ENCODE results near the gene SWAP70. TPM values are rescaled to one million over a fixed set of nuclear protein-coding genes. Genes with fewer than 3 reads are reported as not detected.
A peak's percentile ranks its signal among the peaks of the same experiment; 100 is the strongest.

SWAP70 gene
- total and polyA plus RNA-seq, 2 of the 8 experiments (the other 6 are each of a cell fraction or from before 2014, with no cell fraction given) = 14.8 to 37.5 TPM

DNA sequence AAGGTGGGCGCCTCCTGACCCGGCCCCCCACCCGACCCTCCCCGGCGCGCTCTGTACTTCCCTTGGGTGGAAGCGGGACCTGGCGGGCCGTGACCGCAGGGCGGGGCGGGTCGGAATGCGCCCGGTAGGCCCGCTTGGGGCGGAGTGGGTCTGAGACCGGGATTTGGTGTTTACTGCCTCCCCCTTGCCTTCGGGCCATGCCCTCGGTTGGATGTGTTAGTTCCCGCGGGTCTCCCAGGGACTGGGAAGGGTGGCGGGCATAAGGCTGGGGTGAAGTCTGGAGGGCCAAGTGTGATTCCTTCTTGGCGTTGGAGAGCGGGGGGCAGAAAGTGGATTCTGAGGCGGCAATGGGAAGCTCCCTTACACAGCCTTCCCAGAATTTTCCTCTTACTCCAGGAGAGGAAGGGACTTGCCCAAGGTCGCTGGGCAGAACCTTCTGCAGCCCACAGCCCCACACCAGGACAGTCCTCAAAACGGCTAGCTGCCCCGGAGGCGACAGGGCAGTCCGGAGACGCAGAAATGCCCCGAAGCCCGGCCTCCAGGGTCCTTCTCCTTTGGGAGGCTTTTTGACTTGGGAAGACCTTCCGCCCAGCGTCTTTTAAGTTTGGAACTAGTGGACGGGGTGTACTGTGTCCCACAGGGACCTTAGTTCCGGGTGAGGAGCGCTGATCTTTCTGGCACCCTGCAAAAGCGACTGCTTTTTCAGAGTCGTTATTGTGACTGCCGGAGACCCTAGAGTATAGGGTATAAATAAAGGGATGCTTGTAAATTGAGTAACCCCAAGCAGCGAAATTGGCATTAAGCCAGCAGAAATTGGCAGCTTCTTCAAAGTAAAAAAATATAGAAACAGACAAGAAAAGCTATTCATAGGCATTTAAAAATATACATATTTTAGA lies 647 bp downstream of the SWAP70 start:
- Histone ChIP-seq H3K27me3 (replicated peaks in 1 of 4; ENCODE audit: control insufficient read depth in 3 of 4, extremely low read depth in 1 of 4, insufficient read depth in 3 of 4, low read length in 3 of 4) (no peaks in the 10 kb centered on the region), H2BK120ac (replicated peaks; ENCODE audit: low read depth, low read length) (no peak overlapping the region), H3K14ac (ENCODE audit: insufficient read length) (no peak overlapping the region), H3K23ac (ENCODE audit: insufficient read length) (no peak overlapping the region), H3K4ac (replicated peaks; ENCODE audit: insufficient read length, low read depth, low read length) (peak overlapping the region; percentile 78), H3K4me3 (ENCODE audit: extremely low read depth in 1 of 4, insufficient read depth in 2 of 4, low read depth in 3 of 4, low read length in 4 of 4) (peak overlapping the region; percentile 66 to 98 (median 94)), H3K56ac (replicated peaks; ENCODE audit: insufficient read length, low read depth, low read length) (peak overlapping the region; percentile 59), H2BK12ac (ENCODE audit: low read depth, low read length) (peak overlapping the region; percentile 68; the same call in 1 of the 2 replicates), H3K4me2 (ENCODE audit: insufficient read depth in 1 of 2, low read depth in 2 of 2, low read length in 2 of 2) (peak overlapping the region; percentile 75 to 86), H2AK5ac (ENCODE audit: low read depth, low read length) (no peak overlapping the region), H3K36me3 (ENCODE audit: control insufficient read depth in 2 of 4, insufficient read depth in 4 of 4, low read length in 3 of 4) (no peaks in the 10 kb centered on the region; a peak in 2 of 8 replicates), H3K79me2 (ENCODE audit: control insufficient read depth in 1 of 2, insufficient read depth in 2 of 2, low read length in 2 of 2) (peaks cover 0 to 48% of the 10 kb centered on the region in 2 experiments; a peak in 3 of 4 replicates), H2BK5ac (ENCODE audit: low read depth, low read length) (peak overlapping the region; percentile 73; the same call in 1 of the 2 replicates), H3K27ac (ENCODE audit: low read depth, low read length) (peak overlapping the region; percentile 14; the same call in 1 of the 2 replicates), H3K79me1 (ENCODE audit: low read depth, low read length) (no peaks in the 10 kb centered on the region; the same call in 1 of the 2 replicates), H2BK20ac (ENCODE audit: low read length) (no peak overlapping the region), H3K23me2 (ENCODE audit: low read depth, low read length) (peaks cover 13% of the 10 kb centered on the region), H3K4me1 (replicated peaks in 1 of 4; ENCODE audit: control insufficient read depth in 3 of 4, insufficient read depth in 4 of 4, low read length in 3 of 4) (no peaks in the 10 kb centered on the region; a peak in 2 of 7 replicates), H3K9me3 (ENCODE audit: insufficient read depth in 2 of 2, low read depth in 1 of 2, low read length in 1 of 2) (no peaks in the 10 kb centered on the region), H4K5ac (ENCODE audit: insufficient read length, low read depth, low read length) (peak overlapping the region; percentile 72), H2AFZ (ENCODE audit: low read length) (no peak overlapping the region), H2BK15ac (ENCODE audit: low read length) (no peak overlapping the region), H4K91ac (replicated peaks; ENCODE audit: insufficient read length, low read length) (no peak overlapping the region), H3K18ac (ENCODE audit: extremely low read depth, low read length) (peak overlapping the region; percentile 97), H4K20me1 (replicated peaks in 1 of 2; ENCODE audit: control insufficient read depth in 1 of 2, insufficient read depth in 2 of 2, low read length in 2 of 2) (peaks cover 0 to 2% of the 10 kb centered on the region in 2 experiments), H4K8ac (ENCODE audit: extremely low read depth, insufficient read depth, low read length) (peak overlapping the region; percentile 54; the same call in 1 of the 2 replicates), H3K9ac (replicated peaks in 1 of 4; ENCODE audit: extremely low read depth in 1 of 4, low read depth in 3 of 4, low read length in 3 of 4) (peak overlapping the region; percentile 66 to 76 (median 68))
- FAIRE-seq (no peak), DNase-seq (ENCODE audit: low read depth in 1 of 2, low spot score in 2 of 2) (no peak)
- CTCF ChIA-PET (ENCODE audit: partially characterized antibody) = interaction anchor here (0.6 to 2.9 kb wide), 6 partner anchors 9 to 38 kb away, joined by 3 to 12 read pairs (median 4); no protein-coding TSS in a partner anchor
- 3% methylated on average over 37 of the region's 43 CpGs; no CpG with 5 or more reads in 1 of the 2 experiments for WGBS, 2 experiments (ENCODE audit: extremely low coverage in 1 of 2, insufficient coverage in 1 of 2, insufficient read length in 1 of 2, insufficient replicate concordance in 2 of 2, low coverage in 1 of 2, low lambda C conversion rate in 2 of 2, missing lambda C conversion rate in 1 of 2)
- POLR2A ChIA-PET (ENCODE audit: partially characterized antibody) = interaction anchor here (0.6 to 2.4 kb wide), 12 partner anchors 9 to 89 kb away, joined by 3 to 16 read pairs (median 4); no protein-coding TSS in a partner anchor
- TF ChIP-seq CHD2 (IDR thresholded peaks at IDR 0.05; ENCODE audit: low read length) (no peak), TEAD4 (IDR thresholded peaks at IDR 0.05; ENCODE audit: low read depth, low read length) (peak; percentile 53; the same call in 1 of the 2 replicates), TAF7 (optimal IDR thresholded peaks at IDR 0.05; ENCODE audit: borderline replicate concordance, low read depth, low read length) (no peak), SIX5 (IDR thresholded peaks at IDR 0.05; ENCODE audit: low read depth, low read length) (no peak), PHF8 (conservative IDR thresholded peaks at IDR 0.05; ENCODE audit: low read depth, low read length) (no peak; the same call in 1 of the 2 replicates), NANOG (IDR thresholded peaks at IDR 0.05; ENCODE audit: insufficient read depth, low read depth, low read length, poor library complexity, severe bottlenecking) (no peak), SP1 (IDR thresholded peaks at IDR 0.05; ENCODE audit: low read depth, low read length) (no peak), FOSL1 (IDR thresholded peaks at IDR 0.05; ENCODE audit: insufficient read depth, low read depth, low read length) (no peak), RXRA (IDR thresholded peaks at IDR 0.05; ENCODE audit: insufficient read depth, low read depth, low read length) (no peak)
- TF ChIP-seq, protein P1, sequence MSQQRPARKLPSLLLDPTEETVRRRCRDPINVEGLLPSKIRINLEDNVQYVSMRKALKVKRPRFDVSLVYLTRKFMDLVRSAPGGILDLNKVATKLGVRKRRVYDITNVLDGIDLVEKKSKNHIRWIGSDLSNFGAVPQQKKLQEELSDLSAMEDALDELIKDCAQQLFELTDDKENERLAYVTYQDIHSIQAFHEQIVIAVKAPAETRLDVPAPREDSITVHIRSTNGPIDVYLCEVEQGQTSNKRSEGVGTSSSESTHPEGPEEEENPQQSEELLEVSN (IDR thresholded peaks at IDR 0.05) = 0 out of 2 replicates have a peak, but pooled peaks have one; percentile 14
